GM12878 (cell line): ENCODE results near the gene KPNA3. TPM values are rescaled to one million over a fixed set of nuclear protein-coding genes. Genes with fewer than 3 reads are reported as not detected.

Source experiments
- ATAC-seq: fragments of 200-7000 bp; cut with Tn5 transposase; 3 replicates; pipeline ENCODE4 v1.9.1; 2020; ENCODE audit warnings: mild to moderate bottlenecking, moderate library complexity
- BruUV-seq: library from RNA; stranded (reverse); fragments of 400-500 nt; replicated peaks from 2 replicates; lab custom pipeline; 2021; lab: Mats Ljungman, UMichigan
- CTCF ChIA-PET: fragments of 300-600 bp; sonication (Branson Sonifier 250); formaldehyde crosslinking; extraction: SDS; loops from one replicate; lab custom pipeline; 2021; ENCODE audit warnings: inconsistent platforms; lab: Yijun Ruan, JAX
- POLR2A ChIA-PET: fragments of 350-600 bp; formaldehyde crosslinking; extraction: SDS; loops from one replicate; lab custom pipeline; 2021; ENCODE audit warnings: inconsistent platforms; lab: Charles Lee
- RAD21 ChIA-PET: fragments of 300-600 bp; sonication (Branson Sonifier 250); formaldehyde crosslinking; loops from one replicate; lab custom pipeline; 2023; ENCODE audit warnings: antibody characterized with exemption; ENCODE audit not compliant: unreplicated experiment; lab: Charles Lee
- SMC1A ChIA-PET: fragments of 300-600 bp; sonication (Branson Sonifier 250); formaldehyde crosslinking; loops from one replicate; lab custom pipeline; 2023; ENCODE audit not compliant: unreplicated experiment, uncharacterized antibody; lab: Charles Lee
- DNase-seq: peaks from one replicate; pipeline ENCODE4 v3.0.0-alpha.2; 2011; ENCODE audit warnings: low read depth, low spot score
- FAIRE-seq: peaks from 3 replicates; lab custom pipeline; 2011; peaks lifted over from hg19 to GRCh38; lab: Jason Lieb, UNC
- H2AFZ ChIP-seq: 2 replicates; pipeline ENCODE4 v1.6.0; 2011; ENCODE audit warnings: low read depth, low read length, control low read depth; ENCODE audit not compliant: control insufficient read depth
- H3K27ac ChIP-seq: 2 replicates; pipeline ENCODE4 v1.5.1; 2011; ENCODE audit warnings: control low read depth; ENCODE audit not compliant: control insufficient read depth, insufficient read depth
- H3K27me3 ChIP-seq, 2 experiments: replicated peaks in 1 of 2; 2 replicates each; pipeline versions ENCODE4 v1.6.0 to v1.6.1; 2011; ENCODE audit warnings: low read length in 1 of 2; ENCODE audit not compliant: control insufficient read depth in 2 of 2, insufficient read depth in 2 of 2
- H3K36me3 ChIP-seq, 2 experiments: 2 replicates each; pipeline ENCODE4 v1.5.1; 2011; ENCODE audit warnings: low read length in 1 of 2; ENCODE audit not compliant: control insufficient read depth in 2 of 2, insufficient read depth in 2 of 2
- H3K4me1 ChIP-seq: 2 replicates; pipeline ENCODE4 v1.6.1; 2011; ENCODE audit warnings: mild to moderate bottlenecking, low read length, moderate library complexity, mixed read lengths; ENCODE audit not compliant: control insufficient read depth, insufficient read depth
- H3K4me2 ChIP-seq: 2 replicates; pipeline ENCODE4 v1.6.0; 2011; ENCODE audit warnings: control low read depth; ENCODE audit not compliant: control insufficient read depth, insufficient read depth
- H3K4me3 ChIP-seq: fragments of 200-600 bp; sonication (generic); 2 replicates; pipeline ENCODE4 v1.5.1; 2016
- H3K79me2 ChIP-seq: 2 replicates; pipeline ENCODE4 v1.6.0; 2011; ENCODE audit warnings: low read length; ENCODE audit not compliant: control insufficient read depth, insufficient read depth
- H3K9ac ChIP-seq: 2 replicates; pipeline ENCODE4 v1.8.0; 2011; ENCODE audit warnings: low read length, control low read depth, mixed read lengths; ENCODE audit not compliant: control insufficient read depth, insufficient read depth
- H3K9me3 ChIP-seq: replicated peaks from 3 replicates; pipeline ENCODE4 v1.5.1; 2011; ENCODE audit warnings: mild to moderate bottlenecking, low read length; ENCODE audit not compliant: control insufficient read depth, insufficient read depth
- H4K20me1 ChIP-seq: 2 replicates; pipeline ENCODE4 v1.6.0; 2011; ENCODE audit not compliant: control insufficient read depth, insufficient read depth
- CREB1 ChIP-seq: IDR thresholded peaks from 2 replicates; pipeline ENCODE4 v1.6.1; 2012; ENCODE audit warnings: low read depth, mild to moderate bottlenecking, inconsistent platforms
- MTA2 ChIP-seq: fragments of 450-650 bp; IDR thresholded peaks from 2 replicates; pipeline ENCODE4 v1.6.1; 2016; ENCODE audit warnings: low read depth, mild to moderate bottlenecking, moderate library complexity
- MXI1 ChIP-seq: fragments of 150-350 bp; IDR thresholded peaks from 2 replicates; pipeline ENCODE4 v1.6.1; 2011; ENCODE audit warnings: low read depth, mild to moderate bottlenecking, inconsistent platforms, low read length, improper control_type of control experiment
- RUNX3 ChIP-seq: IDR thresholded peaks from 2 replicates; pipeline ENCODE4 v1.6.1; 2012; ENCODE audit warnings: low read length, inconsistent platforms
- SMAD5 ChIP-seq: IDR thresholded peaks from 2 replicates; pipeline ENCODE4 v1.6.1; 2016; ENCODE audit warnings: antibody characterized with exemption, low read depth
- STAT1 ChIP-seq: fragments of 450-650 bp; conservative IDR thresholded peaks from 2 replicates; pipeline ENCODE4 v1.6.1; 2014; ENCODE audit warnings: antibody characterized with exemption, mild to moderate bottlenecking
- WRNIP1 ChIP-seq: IDR thresholded peaks from 2 replicates; pipeline ENCODE4 v1.6.1; 2011; ENCODE audit warnings: low read depth, low read length, improper control_type of control experiment, borderline replicate concordance
- WGBS: methylation state at CpG from one replicate; pipeline ENCODE4 v1.1.6; 2016; ENCODE audit warnings: low lambda C conversion rate; ENCODE audit not compliant: insufficient replicate concordance, insufficient coverage; ENCODE audit errors: missing lambda C conversion rate; 5-methylcytosine and 5-hydroxymethylcytosine counted together
- in situ Hi-C: fragments of 300-500 bp; cut with MboI; formaldehyde crosslinking; loops from 9 replicates; pipeline ENCODE4 v1.14.3; 2018; ENCODE audit warnings: mixed read lengths
- intact Hi-C: fragments of 100-400 bp; cut with micrococcal nuclease; formaldehyde crosslinking; loops from one replicate; pipeline ENCODE4 v1.14.2; 2022; ENCODE audit not compliant: unreplicated experiment
- polyA plus RNA-seq, 11 experiments: library from polyadenylated mRNA; depleted of rRNA in 4 of 11; unstranded in 6 of 11; stranded (reverse) in 5 of 11; fragments of >200 nt; fragmentation: Nextera tagmentation in 4 of 11; fragmentation: Illumina TruSeq in 1 of 11; extraction: Ambion mirVana in 4 of 11; extraction: Trizol in 1 of 11; gene quantifications; 1 replicate in 1 of 11; 2 replicates in 10 of 11; pipeline versions ENCODE4 v1.2.1 to v1.2.3, GENCODE V29; 2011 to 2016; ENCODE audit warnings: inconsistent platforms in 2 of 11, missing spikeins in 2 of 11, low read depth in 1 of 11
- total RNA-seq, 4 experiments: library from RNA; depleted of rRNA in 3 of 4; stranded (reverse); fragments of >200 nt in 3 of 4; fragmentation: Illumina TruSeq in 1 of 4; extraction: Trizol in 1 of 4; gene quantifications; 2 replicates each; pipeline versions ENCODE4 v1.2.1 to v1.2.3, GENCODE V29; 2013 to 2021

Gene KPNA3
- total and polyA plus RNA-seq, 10 of the 15 experiments (the other 5 are each of a cell fraction or from before 2014, with no cell fraction given), result 23.3 to 50.5 (median 31.1) TPM

DNA sequence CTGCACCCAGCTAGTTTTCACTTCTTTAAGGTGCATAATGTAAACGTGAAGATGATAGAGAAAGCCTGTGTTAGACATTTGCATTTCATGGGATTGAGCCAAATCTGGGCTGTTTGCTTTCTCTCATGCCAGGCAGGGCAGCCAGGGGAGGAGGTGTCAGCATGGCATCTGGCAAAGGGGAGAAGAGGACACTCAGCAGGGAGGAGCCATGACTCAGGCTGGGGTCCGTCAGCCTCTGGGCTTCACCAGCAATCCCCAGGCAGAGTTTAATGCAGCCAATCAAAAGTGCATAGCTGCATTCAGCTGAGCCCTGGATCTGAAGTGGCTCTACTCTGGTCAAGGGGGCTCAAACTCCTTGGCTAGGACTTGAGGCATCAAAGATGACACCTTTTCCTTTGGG lies 124.7 kb downstream of the KPNA3 start:
- no TSS peak for BruUV-seq
- no peak for ATAC-seq
- ChIA-PET SMC1A (interaction anchor here (1.0 to 5.8 kb wide), 2 partner anchors 124 to 128 kb away, joined by 3 to 45 read pairs; partner anchors contain the start of gene KPNA3), POLR2A (no interaction called here), RAD21 (interaction anchor here (0.9 to 1.2 kb wide), 2 partner anchors 123 to 178 kb away, joined by 4 to 5 read pairs; no protein-coding TSS in a partner anchor), CTCF (no interaction called here)
- no peak for TF ChIP-seq CREB1
- TF ChIP-seq SMAD5, result no peak
- TF ChIP-seq MTA2, result no peak
- TF ChIP-seq RUNX3, result no peak
- TF ChIP-seq MXI1, result no peak
- no peak for TF ChIP-seq STAT1
- intact Hi-C loops, result loop anchor here (2.0 kb wide), 1 partner anchor 125 kb away; the partner anchor contains the start of gene KPNA3
- Histone ChIP-seq H3K4me2 (no peak overlapping the region), H3K27me3 (no peaks in the 10 kb centered on the region), H3K9ac (no peak overlapping the region), H3K27ac (no peak overlapping the region), H3K9me3 (no peaks in the 10 kb centered on the region), H3K36me3 (peaks cover 0 to 3% of the 10 kb centered on the region in 2 experiments; a peak in 3 of 4 replicates), H3K4me3 (no peak overlapping the region), H3K79me2 (no peaks in the 10 kb centered on the region), H3K4me1 (no peaks in the 10 kb centered on the region), H2AFZ (no peak overlapping the region), H4K20me1 (no peaks in the 10 kb centered on the region)
- DNase-seq, result no peak
- WGBS, result 79% methylated on average over 2 of the region's 2 CpGs
- FAIRE-seq, result no peak
- in situ Hi-C loops, result loop anchor here (5.0 to 25.0 kb wide), 2 partner anchors 180 to 1395 kb away; no protein-coding TSS in a partner anchor

- intact Hi-C loops (no loop called here), in situ Hi-C loops (loop anchor here (5.0 to 25.0 kb wide), 2 partner anchors 183 to 1398 kb away; no protein-coding TSS in a partner anchor)
- SMC1A ChIA-PET, result no interaction called here
- H3K4me2 ChIP-seq, result no peak overlapping the region
- RAD21 ChIA-PET, result interaction anchor here (0.6 kb wide), 1 partner anchor 594 kb away, joined by 3 read pairs; no protein-coding TSS in a partner anchor
- no peaks in the 10 kb centered on the region for H4K20me1 ChIP-seq
- no peaks in the 10 kb centered on the region for H3K27me3 ChIP-seq
- CTCF ChIA-PET, result no interaction called here
- no peaks in the 10 kb centered on the region for H3K79me2 ChIP-seq
- TF ChIP-seq WRNIP1 (no peak), MTA2 (no peak)
- 87% methylated on average over 4 of the region's 4 CpGs for WGBS
- H3K4me3 ChIP-seq, result no peak overlapping the region
- no peaks in the 10 kb centered on the region for H3K9me3 ChIP-seq
- POLR2A ChIA-PET, result no interaction called here
- H3K9ac ChIP-seq, result no peak overlapping the region
- no peak for DNase-seq
- peaks cover 3 to 4% of the 10 kb centered on the region in 2 experiments; a peak in 3 of 4 replicates for H3K36me3 ChIP-seq
- ATAC-seq, result no peak
- no peak for FAIRE-seq
- H2AFZ ChIP-seq, result no peak overlapping the region
- no peak overlapping the region for H3K27ac ChIP-seq
- H3K4me1 ChIP-seq, result no peaks in the 10 kb centered on the region
- BruUV-seq, result no TSS peak
Observed at GRCh38 chr13:49664606-49665005, 127.9 kb downstream of the KPNA3 start.
